ENCODE data around the gene COQ10B. TPM values are rescaled to one million over a fixed set of nuclear protein-coding genes. Genes with fewer than 3 reads are reported as not detected.
"Not testable (repeated sequence)": the region's sequence is repeated elsewhere in the genome, so short reads cannot be mapped to it uniquely, and the experiment has no call there.

The COQ10B gene
- total RNA-seq, 2 experiments from 2014 or later: 14.0 to 14.6 TPM

DNA sequence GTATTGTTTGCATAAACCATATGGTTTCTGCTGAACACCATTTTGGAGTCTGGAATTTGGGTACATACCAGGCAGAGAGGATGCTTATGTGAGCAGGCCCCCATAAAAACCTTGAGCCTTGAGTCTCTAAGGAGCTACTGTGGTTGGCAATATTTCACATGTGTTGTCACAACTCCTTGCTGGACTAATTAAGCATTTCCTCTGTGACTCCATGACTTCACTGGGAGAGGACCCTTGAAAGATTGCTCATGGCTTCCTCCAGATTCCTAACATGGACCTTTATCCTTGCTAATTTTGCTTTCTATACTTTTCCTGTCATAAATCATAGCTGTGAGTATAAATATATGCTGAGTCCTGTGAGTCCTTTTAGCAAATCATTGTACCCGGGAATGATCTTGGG is 7.6 kb upstream of the COQ10B start:
- POLR2A ChIA-PET: no interaction called here
- CTCF ChIA-PET: no interaction called here
- H3K9me3 Mint-ChIP-seq: no peaks in the 10 kb centered on the region
- no peaks in the 10 kb centered on the region for H3K36me3 Mint-ChIP-seq (ENCODE audit: low read depth)
- TF ChIP-seq, protein P1, sequence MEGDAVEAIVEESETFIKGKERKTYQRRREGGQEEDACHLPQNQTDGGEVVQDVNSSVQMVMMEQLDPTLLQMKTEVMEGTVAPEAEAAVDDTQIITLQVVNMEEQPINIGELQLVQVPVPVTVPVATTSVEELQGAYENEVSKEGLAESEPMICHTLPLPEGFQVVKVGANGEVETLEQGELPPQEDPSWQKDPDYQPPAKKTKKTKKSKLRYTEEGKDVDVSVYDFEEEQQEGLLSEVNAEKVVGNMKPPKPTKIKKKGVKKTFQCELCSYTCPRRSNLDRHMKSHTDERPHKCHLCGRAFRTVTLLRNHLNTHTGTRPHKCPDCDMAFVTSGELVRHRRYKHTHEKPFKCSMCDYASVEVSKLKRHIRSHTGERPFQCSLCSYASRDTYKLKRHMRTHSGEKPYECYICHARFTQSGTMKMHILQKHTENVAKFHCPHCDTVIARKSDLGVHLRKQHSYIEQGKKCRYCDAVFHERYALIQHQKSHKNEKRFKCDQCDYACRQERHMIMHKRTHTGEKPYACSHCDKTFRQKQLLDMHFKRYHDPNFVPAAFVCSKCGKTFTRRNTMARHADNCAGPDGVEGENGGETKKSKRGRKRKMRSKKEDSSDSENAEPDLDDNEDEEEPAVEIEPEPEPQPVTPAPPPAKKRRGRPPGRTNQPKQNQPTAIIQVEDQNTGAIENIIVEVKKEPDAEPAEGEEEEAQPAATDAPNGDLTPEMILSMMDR (IDR thresholded peaks at IDR 0.05): no peak
- ATAC-seq: no peak
- DNase-seq: no peak
- H3K27me3 Mint-ChIP-seq: no peaks in the 10 kb centered on the region
- intact Hi-C loops (cut with micrococcal nuclease): no loop called here
- H3K4me1 Mint-ChIP-seq (ENCODE audit: low read depth): no peaks in the 10 kb centered on the region
- H3K27ac Mint-ChIP-seq: no peak overlapping the region
- no peak overlapping the region for H3K4me3 Mint-ChIP-seq

DNA sequence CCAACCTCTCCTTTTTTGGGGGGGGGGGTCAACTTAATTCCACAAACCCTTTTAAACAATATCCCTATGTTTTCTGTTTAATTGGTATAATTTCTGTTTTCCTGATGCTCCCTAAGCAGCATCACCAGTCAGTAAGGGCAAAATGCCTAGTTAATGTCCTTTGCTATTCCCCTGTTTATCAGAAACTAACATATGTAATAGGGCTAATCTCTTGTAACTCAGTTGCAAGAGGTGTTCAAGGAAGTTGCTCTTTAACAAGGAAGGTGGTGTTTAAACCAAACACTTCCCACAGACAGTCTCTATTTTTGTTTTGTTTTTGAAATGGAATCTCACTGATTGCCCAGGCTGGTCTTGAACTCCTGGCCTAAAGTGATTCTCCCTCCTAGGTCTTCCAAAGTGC is 6.5 kb upstream of the COQ10B start:
- DNase-seq (no peak), ATAC-seq (no peak)
- Mint-ChIP-seq H3K4me3 (no peak overlapping the region), H3K27me3 (no peaks in the 10 kb centered on the region), H3K9me3 (no peaks in the 10 kb centered on the region), H3K27ac (no peak overlapping the region), H3K36me3 (ENCODE audit: low read depth) (no peaks in the 10 kb centered on the region), H3K4me1 (ENCODE audit: low read depth) (peaks cover 2% of the 10 kb centered on the region)
- TF ChIP-seq, protein P1 (IDR thresholded peaks at IDR 0.05): no peak
- ChIA-PET CTCF (no interaction called here), POLR2A (no interaction called here)
- intact Hi-C loops (cut with micrococcal nuclease): no loop called here

DNA sequence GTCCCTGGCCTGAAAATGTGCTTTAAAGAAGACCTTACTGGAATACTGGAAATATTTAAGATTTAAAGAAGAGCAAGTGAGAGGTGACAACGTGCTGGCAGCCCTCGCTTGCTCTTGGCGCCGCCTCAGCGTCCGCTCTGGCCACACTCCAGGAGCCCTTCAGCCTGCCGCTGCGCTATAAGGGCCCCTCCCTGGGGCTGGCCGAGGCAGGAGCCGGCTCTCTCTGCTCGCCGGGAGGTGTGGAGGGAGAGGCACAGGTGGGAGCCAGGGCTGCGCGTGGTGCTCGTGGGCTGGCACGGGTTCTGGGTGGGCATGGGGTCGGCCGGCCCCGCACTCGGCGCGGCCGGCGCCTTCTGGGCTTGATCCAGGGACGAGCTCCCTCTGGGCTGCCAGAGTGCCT is 2.9 kb upstream of the COQ10B start:
- Mint-ChIP-seq H3K4me1 (ENCODE audit: low read depth) (peaks cover 22% of the 10 kb centered on the region), H3K4me3 (no peak overlapping the region), H3K27ac (no peak overlapping the region), H3K36me3 (ENCODE audit: low read depth) (no peaks in the 10 kb centered on the region), H3K9me3 (no peaks in the 10 kb centered on the region), H3K27me3 (no peaks in the 10 kb centered on the region)
- ChIA-PET POLR2A (interaction anchor here (0.7 to 2.1 kb wide), 8 partner anchors 8 to 474 kb away, joined by 3 to 11 read pairs (median 3); partner anchors contain the start of gene SF3B1), CTCF (interaction anchor here (1.2 to 1.4 kb wide), 2 partner anchors 12 to 36 kb away, joined by 3 read pairs; no protein-coding TSS in a partner anchor)
- TF ChIP-seq, protein P1 (IDR thresholded peaks at IDR 0.05): no peak
- DNase-seq (no peak), ATAC-seq (no peak)
- intact Hi-C loops (cut with micrococcal nuclease): no loop called here

DNA sequence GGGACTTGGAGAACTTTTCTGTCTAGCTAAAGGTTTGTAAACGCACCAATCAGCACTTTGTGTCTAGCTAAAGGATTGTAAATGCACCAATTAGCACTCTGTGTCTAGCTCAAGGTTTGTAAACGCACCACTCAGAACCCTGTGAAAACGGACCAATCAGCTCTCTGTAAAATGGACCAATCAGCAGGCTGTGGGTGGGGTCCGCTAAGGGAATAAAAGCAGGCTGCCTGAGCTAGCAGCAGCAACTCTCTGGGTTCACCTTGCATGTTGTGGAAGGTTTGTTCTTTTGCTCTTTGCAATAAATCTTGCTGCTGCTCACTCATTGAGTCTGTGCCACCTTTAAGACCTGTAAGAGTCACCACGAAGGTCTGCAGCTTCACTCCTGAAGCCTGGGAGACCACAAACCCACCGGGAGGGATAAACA is 2.4 kb upstream of the COQ10B start:
- H3K36me3 Mint-ChIP-seq (ENCODE audit: low read depth); H3K9me3 Mint-ChIP-seq; H3K27ac Mint-ChIP-seq; intact Hi-C loops (cut with micrococcal nuclease); DNase-seq; ATAC-seq; H3K27me3 Mint-ChIP-seq; H3K4me3 Mint-ChIP-seq: not testable (repeated sequence)
- peaks cover 27% of the 10 kb centered on the region for H3K4me1 Mint-ChIP-seq (ENCODE audit: low read depth)
- CTCF ChIA-PET: interaction anchor here (1.2 to 1.4 kb wide), 2 partner anchors 12 to 36 kb away, joined by 3 read pairs; no protein-coding TSS in a partner anchor
- POLR2A ChIA-PET: interaction anchor here (0.7 to 2.1 kb wide), 9 partner anchors 8 to 474 kb away, joined by 3 to 11 read pairs (median 3); partner anchors contain the start of gene SF3B1

DNA sequence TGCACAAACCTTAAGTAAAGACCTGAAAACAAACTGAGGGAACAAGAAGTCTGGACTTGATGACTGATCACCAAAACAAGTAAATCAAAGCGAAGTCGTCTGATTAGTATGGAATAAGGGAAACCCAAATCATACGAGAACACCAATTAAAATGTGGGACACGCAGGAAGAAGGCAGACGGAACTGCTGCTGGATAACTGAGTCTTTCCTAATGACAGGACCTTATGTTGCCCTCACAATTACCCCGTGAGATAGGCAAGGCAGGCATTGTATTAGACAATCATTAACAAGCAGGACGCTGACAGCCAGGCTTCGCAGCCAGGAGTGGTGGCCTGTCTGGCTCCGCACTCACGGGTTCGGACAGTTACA is 614 bp upstream of the COQ10B start:
- no peaks in the 10 kb centered on the region for H3K27me3 Mint-ChIP-seq
- ChIA-PET POLR2A (interaction anchor here (0.5 to 3.7 kb wide), 15 partner anchors 11 to 374 kb away, joined by 3 to 15 read pairs (median 4); partner anchors contain the start of genes HSPE1, MARS2 and SF3B1), CTCF (interaction anchor here (0.7 to 1.9 kb wide), 3 partner anchors 11 to 50 kb away, joined by 3 to 8 read pairs (median 6); partner anchors contain the start of gene SF3B1)
- DNase-seq: no peak
- intact Hi-C loops (cut with micrococcal nuclease): loop anchor here (1.0 to 2.0 kb wide), 2 partner anchors 17 to 48 kb away; partner anchors contain the start of genes HSPE1 and SF3B1
- peaks cover 38% of the 10 kb centered on the region for H3K4me1 Mint-ChIP-seq (ENCODE audit: low read depth)
- no peak for ATAC-seq
- H3K4me3 Mint-ChIP-seq: peak overlapping the region; percentile 92
- H3K27ac Mint-ChIP-seq: peak overlapping the region; percentile 99
- H3K9me3 Mint-ChIP-seq: no peaks in the 10 kb centered on the region
- peaks cover 3% of the 10 kb centered on the region for H3K36me3 Mint-ChIP-seq (ENCODE audit: low read depth)
- TF ChIP-seq, protein P1 (IDR thresholded peaks at IDR 0.05): no peak

Measured in activated CD8-positive, alpha-beta T cell treated with anti-CD3 and anti-CD28 coated beads for 36 hours (primary cell).